BLaER1 treated with 17β-estradiol and CSF1 and Interleukin-3, amounts not matched to agents 10 nM and 100 nM (cell line): ENCODE measurements around the gene CABLES1.
"Not testable (repeated sequence)": the region's sequence is repeated elsewhere in the genome, so short reads cannot be mapped to it uniquely, and the experiment has no call there.

Experiments
- H3K27ac ChIP-seq, 11 experiments: shearing (Covaris generic); formaldehyde crosslinking; 2 replicates each; pipeline ENCODE4 v1.8.1; 2022
- H3K27me3 ChIP-seq, 11 experiments: shearing (Covaris generic); formaldehyde crosslinking; 2 replicates each; pipeline ENCODE4 v1.8.1; 2022
- H3K36me3 ChIP-seq, 11 experiments: shearing (Covaris generic); formaldehyde crosslinking; 2 replicates each; pipeline ENCODE4 v1.8.1; 2022
- H3K4me1 ChIP-seq, 10 experiments: shearing (Covaris generic); formaldehyde crosslinking; 2 replicates each; pipeline ENCODE4 v1.8.1; 2022
- H3K4me2 ChIP-seq, 11 experiments: shearing (Covaris generic); formaldehyde crosslinking; 2 replicates each; pipeline ENCODE4 v1.8.1; 2022
- H3K4me3 ChIP-seq, 10 experiments: shearing (Covaris generic); formaldehyde crosslinking; 2 replicates each; pipeline ENCODE4 v1.8.1; 2022
- H3K9ac ChIP-seq, 11 experiments: shearing (Covaris generic); formaldehyde crosslinking; 2 replicates each; pipeline ENCODE4 v1.8.1; 2022
- H3K9me3 ChIP-seq, 11 experiments: shearing (Covaris generic); formaldehyde crosslinking; replicated peaks in 1 of 11; 2 replicates each; pipeline ENCODE4 v1.8.1; 2022
- H4K20me1 ChIP-seq, 11 experiments: shearing (Covaris generic); formaldehyde crosslinking; 2 replicates each; pipeline ENCODE4 v1.8.1; 2022
- Cebpa-rat ChIP-seq, 11 experiments: shearing (Covaris generic); IDR thresholded peaks; 2 replicates each; pipeline ENCODE4 v1.8.1; 2022

The CABLES1 gene, protein sequence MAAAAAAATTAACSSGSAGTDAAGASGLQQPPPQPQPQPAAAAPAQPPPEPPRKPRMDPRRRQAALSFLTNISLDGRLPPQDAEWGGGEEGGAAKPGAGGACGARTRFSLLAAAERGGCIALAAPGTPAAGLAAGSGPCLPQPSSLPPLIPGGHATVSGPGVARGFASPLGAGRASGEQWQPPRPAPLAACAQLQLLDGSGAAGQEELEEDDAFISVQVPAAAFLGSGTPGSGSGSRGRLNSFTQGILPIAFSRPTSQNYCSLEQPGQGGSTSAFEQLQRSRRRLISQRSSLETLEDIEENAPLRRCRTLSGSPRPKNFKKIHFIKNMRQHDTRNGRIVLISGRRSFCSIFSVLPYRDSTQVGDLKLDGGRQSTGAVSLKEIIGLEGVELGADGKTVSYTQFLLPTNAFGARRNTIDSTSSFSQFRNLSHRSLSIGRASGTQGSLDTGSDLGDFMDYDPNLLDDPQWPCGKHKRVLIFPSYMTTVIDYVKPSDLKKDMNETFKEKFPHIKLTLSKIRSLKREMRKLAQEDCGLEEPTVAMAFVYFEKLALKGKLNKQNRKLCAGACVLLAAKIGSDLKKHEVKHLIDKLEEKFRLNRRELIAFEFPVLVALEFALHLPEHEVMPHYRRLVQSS

DNA sequence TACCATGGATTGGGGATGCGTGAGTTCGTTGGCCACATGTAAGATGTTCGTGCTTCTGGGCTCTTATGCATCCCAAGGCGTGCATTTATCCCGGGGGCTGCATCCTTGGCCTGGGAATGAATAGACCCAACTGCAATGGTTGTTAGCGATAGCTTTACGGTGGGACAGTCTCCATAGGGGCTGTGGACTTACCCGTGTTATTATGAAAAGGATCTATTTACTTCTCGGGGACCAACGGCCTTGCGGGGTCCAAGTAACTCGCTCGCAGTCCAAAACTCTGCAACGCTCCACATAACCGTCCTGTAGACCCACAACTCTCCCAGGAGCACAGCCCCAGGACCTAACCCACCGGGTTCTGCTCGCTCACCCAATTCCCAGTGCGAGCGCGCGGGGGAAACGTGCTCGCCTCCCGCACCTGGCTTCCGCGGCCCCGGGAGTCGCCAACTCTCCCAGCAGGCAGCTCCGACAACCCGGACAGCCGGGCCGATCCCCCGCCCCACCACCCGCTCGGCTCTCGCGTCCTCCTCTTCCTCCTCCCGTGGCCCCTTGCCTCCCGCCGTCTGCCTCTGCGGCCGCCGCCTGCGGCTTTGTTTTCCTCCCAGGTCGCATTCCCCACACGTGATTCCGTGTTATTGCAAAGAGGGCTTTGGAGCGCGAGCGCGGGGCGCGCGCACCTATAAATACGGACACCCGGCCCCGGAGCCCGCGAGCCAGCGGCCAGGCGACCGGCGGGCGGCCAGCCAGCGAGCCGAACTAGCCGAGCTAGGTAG is at the start of gene CABLES1:
Gene CABLES1, plus strand, starts transcription at position 706 of the 770 bp plus-strand sequence. CDS start 278 bp downstream, outside the sequence.
- Histone ChIP-seq H3K36me3 (peaks cover 0 to 21% (median 0%) of the 10 kb centered on the region in 11 experiments; a peak in 2 of 22 replicates), H4K20me1 (peaks cover 0 to 31% (median 18%) of the 10 kb centered on the region in 11 experiments; a peak in 11 of 22 replicates), H3K27me3 (peaks cover 57 to 68% (median 62%) of the 10 kb centered on the region in 11 experiments), H3K4me2 (peak within 1 kb of the TSS; percentile 90 to 99 (median 96)), H3K4me1 (peaks cover 33 to 51% (median 41%) of the 10 kb centered on the region in 10 experiments), H3K9me3 (no peaks in the 10 kb centered on the region), H3K9ac (peak within 1 kb of the TSS; percentile 70 to 91 (median 83)), H3K4me3 (peak within 1 kb of the TSS; percentile 66 to 88 (median 79)), H3K27ac (peak within 1 kb of the TSS; percentile 66 to 86 (median 79))
- TF ChIP-seq Cebpa-rat (IDR thresholded peaks at IDR 0.05), result no peak

DNA sequence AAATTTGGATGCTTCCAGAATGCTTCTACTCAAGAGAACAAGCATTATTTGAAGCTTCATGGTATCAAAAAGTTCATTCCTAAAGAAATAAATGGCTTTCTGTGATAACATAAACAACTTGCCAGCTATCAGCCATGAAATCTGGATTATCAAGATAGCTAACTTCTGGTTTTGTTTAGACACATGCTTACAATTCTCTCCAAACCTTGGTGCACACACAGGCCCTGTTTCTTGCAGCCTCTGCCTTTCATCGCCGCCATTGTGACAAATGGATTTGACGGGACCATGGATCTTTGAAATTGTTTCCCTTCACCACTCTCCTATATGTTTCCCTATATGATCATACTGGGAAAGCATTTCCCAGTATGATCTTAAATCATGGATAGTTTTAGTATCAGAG is 47.9 kb upstream of the CABLES1 start:
- Histone ChIP-seq H3K27me3 (no peaks in the 10 kb centered on the region), H3K4me2 (no peak overlapping the region), H3K9me3 (peaks cover 0 to 7% (median 0%) of the 10 kb centered on the region in 11 experiments; a peak in 1 of 22 replicates), H3K9ac (no peak overlapping the region), H3K36me3 (no peaks in the 10 kb centered on the region), H3K4me3 (no peak overlapping the region), H3K27ac (no peak overlapping the region), H4K20me1 (no peaks in the 10 kb centered on the region), H3K4me1 (peaks cover 21 to 33% (median 24%) of the 10 kb centered on the region in 10 experiments)
- TF ChIP-seq Cebpa-rat (IDR thresholded peaks at IDR 0.05), result no peak

DNA sequence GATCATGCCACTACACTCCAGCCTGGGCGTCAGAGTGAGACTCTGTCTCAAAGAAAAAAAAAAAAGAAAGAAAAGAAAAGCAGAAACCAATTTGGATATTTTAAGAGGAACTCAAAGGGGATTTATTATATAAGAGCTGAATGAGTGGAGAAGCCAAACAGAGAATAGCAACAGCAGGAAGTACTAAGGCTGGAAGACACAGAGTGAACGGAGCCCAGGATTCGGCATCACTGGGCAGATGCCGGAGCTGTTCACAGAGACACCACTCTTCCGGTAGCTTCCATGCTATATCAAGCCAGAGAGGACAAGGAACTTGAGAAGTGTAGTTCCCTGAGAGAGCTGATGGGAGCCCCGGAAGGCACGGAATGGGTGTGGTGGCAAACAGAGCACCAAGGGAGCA is 47.0 kb upstream of the CABLES1 start:
- no peak overlapping the region for H3K4me3 ChIP-seq
- no peak for TF ChIP-seq Cebpa-rat (IDR thresholded peaks at IDR 0.05)
- H3K4me1 ChIP-seq, result peaks cover 23 to 38% (median 28%) of the 10 kb centered on the region in 10 experiments
- H4K20me1 ChIP-seq, result no peaks in the 10 kb centered on the region
- no peak overlapping the region for H3K27ac ChIP-seq
- no peaks in the 10 kb centered on the region for H3K36me3 ChIP-seq
- no peak overlapping the region for H3K9ac ChIP-seq
- no peaks in the 10 kb centered on the region for H3K27me3 ChIP-seq
- H3K4me2 ChIP-seq, result peak overlapping the region in 2 of 11 experiments; percentile 19 to 52; a peak in 3 of 22 replicates
- H3K9me3 ChIP-seq, result peaks cover 0 to 12% (median 0%) of the 10 kb centered on the region in 11 experiments; a peak in 4 of 22 replicates

DNA sequence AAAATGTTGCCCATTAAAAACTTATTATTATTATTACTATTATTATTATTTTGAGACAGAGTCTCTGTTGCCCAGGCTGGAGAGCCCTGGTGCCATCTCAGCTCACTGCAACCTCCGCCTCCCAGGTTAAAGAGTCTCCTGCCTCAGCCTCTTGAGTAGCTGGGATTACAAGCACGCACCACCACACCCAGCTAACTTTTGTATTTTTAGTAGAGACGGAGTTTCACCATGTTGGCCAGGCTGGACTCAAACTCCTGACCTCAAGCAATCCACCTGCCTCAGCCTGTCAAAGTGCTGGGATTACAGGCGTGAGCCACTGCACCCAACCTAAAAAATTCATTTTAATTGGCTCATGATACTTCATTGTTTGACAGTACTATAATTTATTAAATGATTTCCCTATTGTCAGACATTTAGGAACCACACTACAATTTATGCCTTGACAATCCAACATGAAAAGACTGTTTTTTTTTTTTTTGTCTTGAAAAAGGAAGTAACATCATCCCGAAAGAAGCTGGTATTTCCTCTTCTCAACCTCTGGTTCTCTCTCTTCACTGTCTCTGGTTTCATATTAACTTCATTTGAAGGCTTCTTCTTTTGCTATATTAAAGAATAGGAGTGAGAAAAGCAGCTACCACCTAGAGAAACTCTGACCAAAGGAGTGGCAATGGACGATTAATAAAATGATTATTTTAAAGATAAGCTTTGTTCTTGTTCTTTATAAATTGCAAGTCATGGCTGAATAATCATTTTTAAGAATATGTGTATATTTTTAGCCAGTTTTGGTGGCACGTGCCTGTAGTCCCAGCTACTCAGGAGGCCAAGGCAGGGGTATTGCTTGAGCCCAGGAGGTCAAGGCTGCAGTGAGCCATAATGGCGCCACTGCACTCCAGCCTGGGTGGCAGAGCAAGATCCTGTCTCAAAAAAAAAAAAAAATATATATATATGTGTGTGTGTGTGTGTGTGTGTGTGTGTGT is 44.0 kb upstream of the CABLES1 start:
- Histone ChIP-seq H3K4me2 (peak overlapping the region; percentile 49 to 95 (median 66)), H3K27ac (peak overlapping the region; percentile 15 to 74 (median 60); a peak in 21 of 22 replicates), H3K4me1 (peaks cover 23 to 38% (median 28%) of the 10 kb centered on the region in 10 experiments), H3K9me3 (peaks cover 0 to 19% (median 0%) of the 10 kb centered on the region in 11 experiments; a peak in 6 of 22 replicates), H3K9ac (peak overlapping the region in 5 of 11 experiments; percentile 33 to 54 (median 40); a peak in 11 of 22 replicates)
- H3K4me3 ChIP-seq, H4K20me1 ChIP-seq, H3K27me3 ChIP-seq, H3K36me3 ChIP-seq: not testable (repeated sequence)

DNA sequence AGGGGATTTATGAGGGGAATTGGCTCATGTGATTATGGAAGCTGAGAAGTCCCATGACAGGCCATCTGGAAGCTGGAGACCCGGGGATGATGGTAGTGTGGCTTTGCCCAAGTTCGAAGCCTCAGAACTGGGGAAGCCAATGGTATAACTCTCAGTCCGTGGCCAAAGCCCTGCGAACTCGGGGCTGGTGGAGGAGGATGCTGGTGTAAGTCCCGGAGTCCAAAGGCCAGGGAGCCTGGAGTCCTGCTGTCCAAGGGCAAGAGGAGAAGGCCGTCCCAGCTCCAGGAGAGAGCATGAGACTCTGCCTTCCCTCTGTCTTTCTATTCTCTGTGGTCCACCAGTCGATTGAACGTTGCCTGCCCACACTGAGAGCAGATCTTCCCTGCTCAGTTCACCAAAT is 43.2 kb upstream of the CABLES1 start:
- peak overlapping the region in 1 of 11 experiments; percentile 35; a peak in 2 of 22 replicates for H3K9ac ChIP-seq
- H3K4me2 ChIP-seq, result peak overlapping the region; percentile 49 to 91 (median 66)
- H3K9me3 ChIP-seq, result peaks cover 0 to 19% (median 0%) of the 10 kb centered on the region in 11 experiments; a peak in 6 of 22 replicates
- H3K4me3 ChIP-seq, result no peak overlapping the region
- TF ChIP-seq Cebpa-rat (IDR thresholded peaks at IDR 0.05), result no peak
- H4K20me1 ChIP-seq, result no peaks in the 10 kb centered on the region
- H3K4me1 ChIP-seq, result peaks cover 23 to 38% (median 28%) of the 10 kb centered on the region in 10 experiments
- H3K27me3 ChIP-seq, result no peaks in the 10 kb centered on the region
- no peaks in the 10 kb centered on the region for H3K36me3 ChIP-seq
- peak overlapping the region in 10 of 11 experiments; percentile 4 to 74 (median 62); a peak in 19 of 22 replicates for H3K27ac ChIP-seq

DNA sequence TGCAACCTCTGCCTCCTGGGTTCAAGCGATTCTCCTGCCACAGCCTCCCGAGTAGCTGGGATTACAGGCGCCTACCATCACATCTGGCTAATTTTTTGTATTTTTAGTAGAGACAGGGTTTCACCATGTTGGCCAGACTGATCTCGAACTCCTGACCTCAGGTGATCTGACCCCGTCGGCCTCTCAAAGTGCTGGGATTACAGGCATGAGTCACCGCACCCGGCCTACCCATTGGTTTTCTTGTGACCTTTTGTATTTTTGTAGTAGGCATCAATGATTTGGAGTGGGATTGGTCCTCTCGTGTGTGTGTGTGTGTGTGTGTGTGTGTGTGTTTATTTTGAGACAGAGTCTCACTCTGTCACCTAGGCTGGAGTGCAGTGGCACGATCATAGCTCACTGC is 42.2 kb upstream of the CABLES1 start:
- peak overlapping the region in 1 of 11 experiments; percentile 78; a peak in 1 of 22 replicates for H3K4me2 ChIP-seq
- H3K9me3 ChIP-seq, result peaks cover 0 to 19% (median 0%) of the 10 kb centered on the region in 11 experiments; a peak in 6 of 22 replicates
- peaks cover 23 to 35% (median 27%) of the 10 kb centered on the region in 10 experiments for H3K4me1 ChIP-seq
- H3K4me3 ChIP-seq, H3K27ac ChIP-seq, H3K36me3 ChIP-seq, H3K27me3 ChIP-seq, H4K20me1 ChIP-seq, H3K9ac ChIP-seq: not testable (repeated sequence)

DNA sequence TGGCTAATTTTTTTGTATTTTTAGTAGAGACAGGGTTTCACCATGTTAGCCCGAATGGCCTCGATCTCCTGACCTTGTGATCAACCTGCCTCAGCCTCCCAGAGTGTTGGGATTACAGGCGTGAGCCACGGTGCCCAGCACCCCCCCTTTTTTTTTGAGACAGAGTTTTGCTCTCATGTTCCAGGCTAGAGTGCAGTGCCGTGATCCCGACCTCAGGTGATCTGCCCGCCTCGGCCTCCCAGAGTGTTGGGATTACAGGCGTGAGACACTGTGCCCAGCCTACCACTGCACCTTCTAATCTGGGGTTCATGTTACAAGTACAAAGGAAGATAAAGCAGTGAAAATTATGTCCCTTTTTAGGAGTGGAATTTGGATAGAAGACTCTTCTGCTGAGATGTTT is 41.5 kb upstream of the CABLES1 start:
- H3K9me3 ChIP-seq, result peaks cover 0 to 19% (median 0%) of the 10 kb centered on the region in 11 experiments; a peak in 6 of 22 replicates
- H3K27me3 ChIP-seq, result no peaks in the 10 kb centered on the region
- H3K27ac ChIP-seq, result no peak overlapping the region
- H3K9ac ChIP-seq, result no peak overlapping the region
- H3K36me3 ChIP-seq, result no peaks in the 10 kb centered on the region
- H4K20me1 ChIP-seq, result no peaks in the 10 kb centered on the region
- no peak overlapping the region for H3K4me2 ChIP-seq
- H3K4me1 ChIP-seq, result peaks cover 23 to 31% (median 26%) of the 10 kb centered on the region in 10 experiments
- no peak overlapping the region for H3K4me3 ChIP-seq
- TF ChIP-seq Cebpa-rat (IDR thresholded peaks at IDR 0.05), result no peak
